SU-DHL-6 (cell line): ENCODE measurements around the gene CIBAR2.

Experiments used
- CTCF ChIP-seq: fragments of 200-600 bp; sonication (generic); IDR thresholded peaks from one replicate; pipeline ENCODE4 v1.5.1; 2017; ENCODE audit warnings: antibody characterized with exemption, mild to moderate bottlenecking, low read length, moderate library complexity; ENCODE audit not compliant: insufficient read depth, poor library complexity, severe bottlenecking
- EZH2phosphoT487 ChIP-seq: fragments of 200-600 bp; sonication (generic), shearing (Covaris generic); conservative IDR thresholded peaks from 2 replicates; pipeline ENCODE4 v1.6.1; 2018; ENCODE audit warnings: mild to moderate bottlenecking, antibody characterized with exemption, low read length, moderate library complexity, mixed read lengths

GRCh38 chr16:85094812-85095211 lies 17.5 kb downstream of the CIBAR2 start:
- TF ChIP-seq CTCF: no peak
- no peak for TF ChIP-seq EZH2phosphoT487
